SK-N-SH (cell line): ENCODE measurements around the gene PRKCH. TPM values are rescaled to one million over a fixed set of nuclear protein-coding genes. Genes with fewer than 3 reads are reported as not detected.
"Not testable (repeated sequence)": the region's sequence is repeated elsewhere in the genome, so short reads cannot be mapped to it uniquely, and the experiment has no call there.

Source experiments
- CTCF ChIA-PET: fragments of 300-600, 350-600 bp; formaldehyde crosslinking; extraction: SDS; loops from one replicate; lab custom pipeline; 2021; lab: Yijun Ruan, JAX
- POLR2A ChIA-PET: fragments of 350-600 bp; sonication (Branson Sonifier 250); formaldehyde crosslinking; extraction: SDS; loops from one replicate; lab custom pipeline; 2020; ENCODE audit warnings: antibody characterized with exemption, inconsistent platforms; lab: Yijun Ruan, JAX
- DNase-seq: peaks from one replicate; pipeline ENCODE4 v3.0.0; 2012
- H2AFZ ChIP-seq: fragments of 200-600 bp; sonication (generic); 2 replicates; pipeline ENCODE4 v1.8.1; 2016; ENCODE audit warnings: antibody characterized with exemption, mild to moderate bottlenecking, low read depth
- H3F3A ChIP-seq: fragments of 200-600 bp; sonication (generic); replicated peaks from 2 replicates; pipeline ENCODE3; 2016; ENCODE audit warnings: antibody characterized with exemption, mild to moderate bottlenecking; ENCODE audit not compliant: insufficient read depth
- H3K27ac ChIP-seq, 2 experiments: fragments of 200-500 bp in 1 of 2; fragments of 200-600 bp in 1 of 2; sonication (Bioruptor generic) in 1 of 2; sonication (generic), shearing (Covaris generic) in 1 of 2; 2 replicates each; pipeline versions ENCODE4 v1.5.1 to v1.6.1; 2014 to 2016; ENCODE audit warnings: low read depth in 2 of 2, inconsistent platforms in 1 of 2, low read length in 1 of 2, mild to moderate bottlenecking in 1 of 2, mixed read lengths in 1 of 2
- H3K27me3 ChIP-seq: fragments of 200-600 bp; sonication (generic), shearing (Covaris generic); 2 replicates; pipeline ENCODE4 v1.6.1; 2016; ENCODE audit warnings: mixed run types; ENCODE audit not compliant: insufficient read depth
- H3K36me3 ChIP-seq, 2 experiments: fragments of 200-500 bp in 1 of 2; fragments of 200-600 bp in 1 of 2; sonication (Bioruptor generic) in 1 of 2; sonication (generic) in 1 of 2; replicated peaks in 1 of 2; 2 replicates each; pipeline versions ENCODE3 to v1.5.1; 2014 to 2016; ENCODE audit warnings: low read length in 1 of 2, mild to moderate bottlenecking in 1 of 2; ENCODE audit not compliant: insufficient read depth in 2 of 2, control insufficient read depth in 1 of 2
- H3K4me1 ChIP-seq, 2 experiments: fragments of 200-500 bp in 1 of 2; fragments of 200-600 bp in 1 of 2; sonication (Bioruptor generic) in 1 of 2; sonication (generic), shearing (Covaris generic) in 1 of 2; 2 replicates each; pipeline versions ENCODE4 v1.5.1 to v1.6.1; 2014 to 2016; ENCODE audit warnings: low read depth in 1 of 2, low read length in 1 of 2, mixed run types in 1 of 2; ENCODE audit not compliant: insufficient read depth in 2 of 2, control insufficient read depth in 1 of 2
- H3K4me2 ChIP-seq: fragments of 200-600 bp; sonication (generic), shearing (Covaris generic); 2 replicates; pipeline ENCODE4 v1.6.1; 2017; ENCODE audit warnings: mixed run types
- H3K4me3 ChIP-seq, 2 experiments: fragments of 200-500 bp in 1 of 2; fragments of 200-600 bp in 1 of 2; sonication (Bioruptor generic) in 1 of 2; sonication (generic), shearing (Covaris generic) in 1 of 2; 2 replicates each; pipeline versions ENCODE4 v1.5.1 to v1.8.1; 2014 to 2016; ENCODE audit warnings: low read depth in 2 of 2, inconsistent platforms in 1 of 2, low read length in 1 of 2, mild to moderate bottlenecking in 1 of 2, mixed read lengths in 1 of 2, moderate library complexity in 1 of 2
- H3K79me2 ChIP-seq: fragments of 200-600 bp; sonication (generic); 2 replicates; pipeline ENCODE4 v1.8.1; 2017; ENCODE audit warnings: mild to moderate bottlenecking; ENCODE audit not compliant: insufficient read depth
- H3K9ac ChIP-seq: fragments of 200-600 bp; sonication (generic); 2 replicates; pipeline ENCODE4 v1.6.1; 2017; ENCODE audit warnings: mixed run types
- H3K9me2 ChIP-seq: fragments of 200-600 bp; sonication (generic); 2 replicates; pipeline ENCODE4 v1.6.1; 2017; ENCODE audit warnings: mixed run types
- H3K9me3 ChIP-seq: fragments of 200-600 bp; sonication (generic); 2 replicates; pipeline ENCODE4 v1.6.1; 2017; ENCODE audit warnings: mixed run types, mild to moderate bottlenecking, moderate library complexity
- H4K20me1 ChIP-seq: fragments of 200-600 bp; sonication (generic); 2 replicates; pipeline ENCODE4 v1.6.1; 2017; ENCODE audit warnings: mild to moderate bottlenecking, mixed run types; ENCODE audit not compliant: insufficient read depth
- GABPA ChIP-seq: IDR thresholded peaks from 2 replicates; pipeline ENCODE4 v1.4.0; 2012; ENCODE audit warnings: low read depth, mild to moderate bottlenecking
- JUND ChIP-seq: IDR thresholded peaks from 2 replicates; pipeline ENCODE4 v1.4.0; 2012
- MEF2A ChIP-seq: IDR thresholded peaks from 2 replicates; pipeline ENCODE4 v1.4.0; 2012; ENCODE audit warnings: low read depth, borderline replicate concordance
- MXI1 ChIP-seq: IDR thresholded peaks from 2 replicates; pipeline ENCODE4 v1.6.1; 2012; ENCODE audit warnings: mild to moderate bottlenecking, low read depth, low read length, improper control_type of control experiment
- PBX3 ChIP-seq: IDR thresholded peaks from 2 replicates; pipeline ENCODE4; 2012
- POLR2AphosphoS5 ChIP-seq: IDR thresholded peaks from 2 replicates; pipeline ENCODE4 v1.6.1; 2012; ENCODE audit warnings: low read depth, low read length
- RFX5 ChIP-seq: IDR thresholded peaks from 2 replicates; pipeline ENCODE4 v1.6.1; 2012; ENCODE audit warnings: mild to moderate bottlenecking, improper control_type of control experiment, low read length
- SIN3A ChIP-seq: IDR thresholded peaks from 2 replicates; pipeline ENCODE4 v1.6.1; 2012; ENCODE audit warnings: low read depth, mild to moderate bottlenecking, low read length, moderate library complexity, borderline replicate concordance
- TAF1 ChIP-seq: IDR thresholded peaks from 2 replicates; pipeline ENCODE4 v1.6.1; 2012; ENCODE audit warnings: low read depth, mild to moderate bottlenecking, low read length, moderate library complexity, borderline replicate concordance
- YY1 ChIP-seq: IDR thresholded peaks from 2 replicates; pipeline ENCODE4 v1.4.0; 2012; ENCODE audit warnings: low read depth, mild to moderate bottlenecking
- WGBS: methylation state at CpG from one replicate; pipeline ENCODE4 v1.1.6; 2017; ENCODE audit warnings: low lambda C conversion rate; 5-methylcytosine and 5-hydroxymethylcytosine counted together
- polyA plus RNA-seq, 3 experiments: library from polyadenylated mRNA; depleted of rRNA; stranded (reverse); fragments of >200 nt; gene quantifications; 2 replicates each; pipeline ENCODE4 v1.2.3, GENCODE V29; 2012
- TF ChIP-seq, protein P1 (sequence below): IDR thresholded peaks from 2 replicates; pipeline ENCODE4 v1.6.1; 2012; ENCODE audit warnings: mild to moderate bottlenecking, low read depth, low read length, moderate library complexity

PRKCH gene
- polyA plus RNA-seq, 1 of the 3 experiments (the other 2 are of a cell fraction) = 4.2 TPM

DNA sequence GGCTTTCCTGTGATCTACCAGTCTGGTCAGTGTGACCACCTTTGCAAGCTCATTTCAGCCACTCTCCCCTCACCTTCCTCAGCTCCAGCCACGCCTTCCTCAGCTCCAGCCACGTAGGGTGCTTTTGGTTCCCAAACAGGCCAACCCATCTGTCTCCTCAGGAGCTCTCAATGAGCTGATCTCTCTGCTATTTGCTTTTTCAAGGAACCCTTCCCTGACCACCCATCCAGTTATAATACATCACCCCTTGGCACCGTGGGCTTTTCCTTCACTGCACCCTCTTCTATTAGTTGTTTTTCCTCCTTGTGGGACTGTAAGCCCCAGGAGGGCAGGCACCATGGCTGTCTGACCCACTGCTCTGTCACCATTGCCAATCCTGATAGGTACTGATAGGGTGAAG, 2.3 kb upstream of the PRKCH start:
- H3K36me3 ChIP-seq = no peaks in the 10 kb centered on the region
- CTCF ChIA-PET = no interaction called here
- H3K27me3 ChIP-seq = peaks cover 10% of the 10 kb centered on the region
- no peaks in the 10 kb centered on the region for H3K9me2 ChIP-seq
- POLR2A ChIA-PET = no interaction called here
- no peak overlapping the region for H3K4me3 ChIP-seq
- H3K4me1 ChIP-seq = peaks cover 0 to 10% of the 10 kb centered on the region in 2 experiments; a peak in 1 of 4 replicates
- WGBS = 42% methylated on average over 3 of the region's 3 CpGs
- H2AFZ ChIP-seq = no peak overlapping the region
- H3K4me2 ChIP-seq = no peak overlapping the region
- H3K79me2 ChIP-seq = no peaks in the 10 kb centered on the region
- H3F3A ChIP-seq = no peaks in the 10 kb centered on the region
- no peaks in the 10 kb centered on the region for H3K9me3 ChIP-seq
- TF ChIP-seq TAF1 (no peak), POLR2AphosphoS5 (no peak), JUND (no peak), MEF2A (no peak), SIN3A (no peak), RFX5 (no peak)
- TF ChIP-seq, protein P1, sequence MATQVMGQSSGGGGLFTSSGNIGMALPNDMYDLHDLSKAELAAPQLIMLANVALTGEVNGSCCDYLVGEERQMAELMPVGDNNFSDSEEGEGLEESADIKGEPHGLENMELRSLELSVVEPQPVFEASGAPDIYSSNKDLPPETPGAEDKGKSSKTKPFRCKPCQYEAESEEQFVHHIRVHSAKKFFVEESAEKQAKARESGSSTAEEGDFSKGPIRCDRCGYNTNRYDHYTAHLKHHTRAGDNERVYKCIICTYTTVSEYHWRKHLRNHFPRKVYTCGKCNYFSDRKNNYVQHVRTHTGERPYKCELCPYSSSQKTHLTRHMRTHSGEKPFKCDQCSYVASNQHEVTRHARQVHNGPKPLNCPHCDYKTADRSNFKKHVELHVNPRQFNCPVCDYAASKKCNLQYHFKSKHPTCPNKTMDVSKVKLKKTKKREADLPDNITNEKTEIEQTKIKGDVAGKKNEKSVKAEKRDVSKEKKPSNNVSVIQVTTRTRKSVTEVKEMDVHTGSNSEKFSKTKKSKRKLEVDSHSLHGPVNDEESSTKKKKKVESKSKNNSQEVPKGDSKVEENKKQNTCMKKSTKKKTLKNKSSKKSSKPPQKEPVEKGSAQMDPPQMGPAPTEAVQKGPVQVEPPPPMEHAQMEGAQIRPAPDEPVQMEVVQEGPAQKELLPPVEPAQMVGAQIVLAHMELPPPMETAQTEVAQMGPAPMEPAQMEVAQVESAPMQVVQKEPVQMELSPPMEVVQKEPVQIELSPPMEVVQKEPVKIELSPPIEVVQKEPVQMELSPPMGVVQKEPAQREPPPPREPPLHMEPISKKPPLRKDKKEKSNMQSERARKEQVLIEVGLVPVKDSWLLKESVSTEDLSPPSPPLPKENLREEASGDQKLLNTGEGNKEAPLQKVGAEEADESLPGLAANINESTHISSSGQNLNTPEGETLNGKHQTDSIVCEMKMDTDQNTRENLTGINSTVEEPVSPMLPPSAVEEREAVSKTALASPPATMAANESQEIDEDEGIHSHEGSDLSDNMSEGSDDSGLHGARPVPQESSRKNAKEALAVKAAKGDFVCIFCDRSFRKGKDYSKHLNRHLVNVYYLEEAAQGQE = no peak
- DNase-seq = no peak
- no peak overlapping the region for H3K27ac ChIP-seq
- no peaks in the 10 kb centered on the region for H4K20me1 ChIP-seq
- no peak overlapping the region for H3K9ac ChIP-seq

GRCh38 chr14:61319706-61320105, 1.7 kb upstream of the PRKCH start:
- Histone ChIP-seq H3K4me1 (peaks cover 0 to 10% of the 10 kb centered on the region in 2 experiments; a peak in 1 of 4 replicates), H3K27ac (no peak overlapping the region), H3K9ac (no peak overlapping the region), H3K4me2 (no peak overlapping the region), H3K79me2 (no peaks in the 10 kb centered on the region), H3K36me3 (no peaks in the 10 kb centered on the region), H2AFZ (no peak overlapping the region), H3F3A (no peaks in the 10 kb centered on the region), H3K4me3 (no peak overlapping the region), H3K27me3 (peaks cover 10% of the 10 kb centered on the region), H3K9me3 (no peaks in the 10 kb centered on the region), H3K9me2 (no peaks in the 10 kb centered on the region), H4K20me1 (no peaks in the 10 kb centered on the region)
- 77% methylated on average over 6 of the region's 6 CpGs for WGBS
- DNase-seq = no peak
- no peak for TF ChIP-seq MXI1
- no peak for TF ChIP-seq PBX3
- no peak for TF ChIP-seq GABPA
- TF ChIP-seq YY1 = no peak
- ChIA-PET POLR2A (no interaction called here), CTCF (interaction anchor here (0.7 kb wide), 1 partner anchor 33 kb away, joined by 3 read pairs; no protein-coding TSS in a partner anchor)

DNA sequence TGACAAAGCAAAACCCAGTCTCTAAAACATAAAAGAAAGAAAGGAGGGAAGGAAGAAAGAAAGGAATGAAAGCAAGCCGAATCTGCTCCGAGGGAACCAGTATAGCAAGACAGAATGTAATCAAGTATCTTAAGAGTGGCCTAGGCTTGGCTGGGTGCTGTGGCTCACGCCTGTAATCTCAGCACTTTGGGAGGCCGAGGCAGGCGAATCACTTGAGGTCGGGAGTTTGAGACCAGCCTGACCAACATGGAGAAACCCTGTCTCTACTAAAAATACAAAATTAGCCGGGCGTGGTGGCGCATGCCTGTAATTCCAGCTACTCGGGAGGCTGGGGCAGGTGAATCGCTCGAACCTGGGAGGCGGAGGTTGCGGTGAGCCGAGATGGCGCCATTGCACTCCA, 1.2 kb upstream of the PRKCH start:
- H3K27me3 ChIP-seq = peaks cover 10% of the 10 kb centered on the region
- H3K9ac ChIP-seq, H3K79me2 ChIP-seq, H3K9me2 ChIP-seq, H3K4me2 ChIP-seq, POLR2A ChIA-PET, H3F3A ChIP-seq, H3K36me3 ChIP-seq, H4K20me1 ChIP-seq, H3K4me3 ChIP-seq, H2AFZ ChIP-seq, H3K9me3 ChIP-seq, DNase-seq, H3K27ac ChIP-seq: not testable (repeated sequence)
- peaks cover 0 to 10% of the 10 kb centered on the region in 2 experiments; a peak in 1 of 4 replicates for H3K4me1 ChIP-seq
- WGBS = 96% methylated on average over 16 of the region's 16 CpGs
- CTCF ChIA-PET = interaction anchor here (0.7 to 1.5 kb wide), 2 partner anchors 23 to 33 kb away, joined by 3 to 5 read pairs; no protein-coding TSS in a partner anchor
